CD4-positive, alpha-beta T cell treated with Interleukin-15 for 1 hour (primary cell): ENCODE data around the gene SLC15A4.
"Not testable (repeated sequence)": the region's sequence is repeated elsewhere in the genome, so short reads cannot be mapped to it uniquely, and the experiment has no call there.

ENCODE experiments used
- DNase-seq: peaks from one replicate; pipeline ENCODE4 v3.0.0-alpha.2; 2020

SLC15A4 gene

GRCh38 chr12:128843538-128843937 lies 19.8 kb upstream of the SLC15A4 start:
- no peak for DNase-seq

DNA sequence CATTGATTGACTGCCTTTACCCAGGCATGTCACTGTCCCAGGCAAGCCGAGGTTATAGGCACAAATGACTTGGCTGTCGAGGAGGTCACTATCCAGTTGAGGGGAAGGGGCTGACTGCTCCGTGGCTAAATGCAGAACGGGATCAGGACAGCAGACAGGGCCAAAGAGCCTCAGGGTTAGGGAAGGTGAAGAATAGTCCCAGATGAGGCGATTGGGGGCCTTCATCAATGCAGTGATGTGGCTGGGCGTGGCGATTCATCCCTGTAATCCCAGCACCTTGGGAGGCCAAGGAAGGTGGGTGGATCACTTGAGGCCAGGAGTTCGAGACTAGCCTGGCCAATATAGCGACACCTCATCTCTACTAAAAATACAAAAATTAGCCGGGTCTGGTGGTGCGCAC lies 18.8 kb upstream of the SLC15A4 start:
- DNase-seq: no peak

DNA sequence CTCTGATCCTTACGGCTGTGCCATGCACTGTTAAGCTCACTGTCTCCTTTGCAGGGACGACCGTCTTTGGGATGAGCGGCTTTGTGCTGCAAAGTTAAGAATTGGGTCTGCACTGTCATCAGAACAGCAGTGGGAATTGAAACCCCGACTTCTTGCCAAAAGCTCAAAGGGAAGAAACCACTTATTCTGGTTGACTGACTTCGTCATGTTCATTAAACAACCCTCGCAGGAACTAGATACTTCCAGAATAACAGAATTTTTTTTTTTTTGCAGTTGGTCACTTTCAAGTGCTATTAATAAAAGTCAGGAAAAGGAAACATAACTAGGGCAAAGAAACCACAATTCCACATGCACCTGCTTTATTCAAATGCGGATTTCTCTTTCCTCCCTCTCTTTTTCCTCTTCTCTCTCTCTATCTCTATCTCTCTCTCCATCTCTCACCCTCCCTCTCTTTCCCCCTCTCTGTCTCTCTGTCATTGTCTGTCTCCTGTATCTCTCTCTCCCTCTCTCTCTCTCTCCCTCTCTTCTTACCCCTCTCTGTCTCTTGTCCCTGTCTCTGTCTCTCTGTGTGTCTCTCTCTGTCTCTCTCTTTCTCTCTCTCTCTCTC lies 17.2 kb upstream of the SLC15A4 start:
- DNase-seq: no peak

GRCh38 chr12:128839885-128840284 lies 16.1 kb upstream of the SLC15A4 start:
- not testable (repeated sequence) for DNase-seq

- DNase-seq: no peak
These were observed 9.7 kb upstream of the SLC15A4 start for GRCh38 chr12:128833418-128833817.

GRCh38 chr12:128830505-128830893 lies 6.7 kb upstream of the SLC15A4 start:
- DNase-seq: no peak

- DNase-seq: peak; percentile 78
These were observed 6.2 kb upstream of the SLC15A4 start for GRCh38 chr12:128829861-128830504.

GRCh38 chr12:128827724-128828123 lies 4.0 kb upstream of the SLC15A4 start:
- no peak for DNase-seq

DNA sequence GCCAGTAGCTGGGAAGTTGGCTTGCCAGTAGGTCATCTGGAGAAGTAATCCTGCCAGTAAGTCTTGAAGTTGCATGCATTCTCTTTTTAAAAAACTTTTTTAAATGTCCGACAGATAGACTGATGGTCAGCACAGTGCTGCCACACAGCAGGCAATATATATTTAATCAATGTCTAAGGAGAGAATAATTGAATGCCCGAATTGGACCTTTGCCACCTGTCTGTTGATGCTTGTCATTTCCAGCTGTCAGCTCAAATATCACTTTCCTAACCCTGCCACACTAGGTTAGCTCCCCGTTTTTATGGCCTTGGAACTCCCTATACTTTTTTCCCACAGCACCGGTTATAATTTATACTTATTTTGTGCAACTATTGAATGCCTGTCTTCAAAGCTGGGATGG lies 2.1 kb upstream of the SLC15A4 start:
- no peak for DNase-seq

DNA sequence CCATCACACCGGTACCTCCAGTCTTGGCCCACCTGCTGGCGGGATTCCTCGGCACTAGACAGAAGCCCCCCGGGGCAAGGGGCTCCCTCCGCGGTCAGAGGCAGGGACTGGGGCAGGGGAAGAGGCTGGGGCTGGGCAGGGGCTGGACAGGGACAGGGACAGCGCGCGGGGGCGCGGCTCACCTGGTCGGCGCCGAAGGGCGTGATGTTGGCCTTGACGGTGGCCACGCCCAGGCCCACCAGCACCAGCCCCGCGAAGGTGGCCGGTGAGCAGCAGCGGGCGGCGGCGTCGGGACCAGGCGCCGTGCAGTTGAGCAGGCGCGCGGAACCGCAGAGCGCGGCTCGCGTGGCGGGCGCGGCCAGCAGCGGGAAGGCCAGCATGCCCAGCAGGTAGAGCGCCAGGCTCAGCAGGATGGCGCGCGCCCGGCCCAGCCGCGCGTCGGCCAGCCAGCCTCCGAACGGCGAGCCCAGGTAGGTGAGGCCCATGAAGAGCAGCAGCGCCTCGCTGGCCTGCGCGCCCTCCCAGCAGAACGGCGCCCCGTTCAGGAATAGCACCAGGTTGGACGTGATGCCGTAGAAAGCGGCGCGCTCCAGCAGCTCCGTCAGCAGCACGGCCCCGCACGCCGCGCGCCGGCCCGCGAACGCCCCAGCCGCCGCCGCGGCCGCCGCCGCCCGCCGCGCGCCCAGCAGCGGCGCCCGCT lies 392 bp downstream of the SLC15A4 start:
- no peak for DNase-seq

GRCh38 chr12:128820723-128821432 lies 2.9 kb downstream of the SLC15A4 start:
- DNase-seq: peak; percentile 72

DNA sequence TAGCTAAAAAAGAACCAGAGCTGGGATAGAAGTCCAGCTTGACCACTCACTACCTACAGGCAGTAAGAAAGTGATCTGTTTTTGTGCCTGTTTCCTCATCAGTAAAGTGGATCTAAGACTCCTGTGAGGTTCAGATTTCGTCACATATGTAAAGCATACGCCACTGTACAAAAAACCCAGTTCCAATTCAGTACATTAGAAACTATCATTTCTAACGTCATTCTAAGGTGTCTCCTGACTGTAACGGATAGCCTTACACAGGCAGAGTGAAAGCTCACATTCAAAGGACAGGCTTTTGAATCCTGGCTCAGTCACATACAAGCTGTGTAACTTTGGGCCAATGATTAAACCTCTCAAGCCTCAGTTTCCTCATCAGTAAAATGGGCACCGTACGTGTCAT lies 3.5 kb downstream of the SLC15A4 start:
- DNase-seq: no peak

- no peak for DNase-seq
These were observed 4.2 kb downstream of the SLC15A4 start for GRCh38 chr12:128819293-128820144.

DNA sequence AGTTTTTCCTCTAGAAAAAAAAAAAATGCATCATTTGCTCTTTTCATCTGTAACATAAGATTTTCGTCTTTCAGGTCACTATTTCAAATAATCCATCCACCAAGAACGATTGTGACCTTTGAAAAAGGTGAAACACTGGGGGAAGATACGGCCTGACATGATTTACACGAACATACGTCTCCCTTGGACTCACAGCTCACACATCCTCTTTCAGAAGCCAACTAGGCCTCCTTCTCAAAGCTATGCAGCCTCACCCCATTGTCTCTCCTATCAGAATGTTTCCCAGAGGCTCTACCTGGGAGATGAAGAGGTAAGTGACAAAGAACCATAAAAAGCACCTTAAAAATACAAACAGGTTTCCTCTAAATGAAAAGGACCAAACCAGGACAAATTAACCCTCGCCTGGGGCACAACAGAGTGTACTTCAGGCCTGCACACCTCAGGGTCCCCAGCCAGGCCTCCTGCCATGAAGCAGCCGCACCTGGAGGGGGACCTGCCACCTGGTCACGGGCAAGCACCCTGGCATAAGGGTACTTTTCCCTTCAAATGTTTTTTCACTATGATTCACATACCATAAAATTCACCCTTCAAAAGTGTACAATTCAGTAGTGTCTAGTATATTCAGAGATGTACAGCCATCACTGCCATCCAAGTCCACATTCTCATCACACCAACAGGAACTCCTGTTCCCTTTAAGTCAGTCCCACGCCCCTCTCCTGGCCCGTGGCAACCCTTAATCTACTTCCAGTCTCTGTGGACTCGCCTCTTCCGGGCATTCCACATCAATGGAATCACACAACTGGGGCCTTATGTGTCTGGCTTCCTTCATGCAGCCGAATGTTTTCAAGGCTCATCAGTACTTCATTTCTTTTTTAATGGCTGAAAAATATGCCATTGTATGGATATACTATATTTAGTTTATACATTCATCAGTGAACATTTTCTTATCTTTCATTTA lies 5.4 kb downstream of the SLC15A4 start:
- no peak for DNase-seq

DNA sequence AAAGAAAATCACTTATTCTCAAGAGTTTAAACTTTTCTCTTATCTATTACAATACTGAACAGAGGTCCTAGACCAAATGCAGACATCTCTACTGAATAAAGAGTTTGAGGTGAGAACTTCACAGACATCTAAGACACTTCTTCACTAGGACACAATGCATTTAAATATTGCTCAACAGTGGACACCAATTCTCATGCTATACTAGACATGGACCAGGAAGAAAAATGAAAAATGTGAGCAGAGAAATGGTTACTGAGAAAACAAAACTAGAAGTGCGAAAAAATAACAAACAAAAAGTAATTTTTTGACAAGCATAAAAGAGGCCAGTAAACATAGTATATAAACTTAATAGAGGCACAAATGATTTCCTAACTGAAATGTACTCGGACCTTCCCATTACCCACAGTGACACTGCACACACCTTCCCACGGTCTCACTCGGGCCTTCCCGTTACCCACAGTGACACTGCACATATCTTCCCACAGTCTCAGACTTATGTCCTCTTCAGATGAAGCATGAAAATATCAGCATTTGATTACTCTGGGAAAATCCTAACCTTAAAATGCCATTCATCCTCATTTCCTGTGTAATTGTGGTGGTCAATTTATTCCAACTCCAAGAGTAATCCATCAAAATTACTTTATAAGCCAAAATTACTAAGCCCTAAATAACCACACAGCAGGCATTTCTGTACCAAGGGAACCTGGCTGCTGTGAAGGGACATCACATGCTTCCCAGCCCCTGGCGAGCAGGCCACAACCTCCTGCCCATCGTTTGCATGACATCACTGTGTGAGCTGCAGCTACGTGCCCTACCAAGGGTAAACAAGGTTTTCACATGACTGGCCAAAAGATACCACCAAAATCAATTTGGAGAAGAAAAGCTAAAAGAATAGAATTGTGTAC lies 6.4 kb downstream of the SLC15A4 start:
- peak; percentile 56 for DNase-seq

GRCh38 chr12:128816643-128816920 lies 7.2 kb downstream of the SLC15A4 start:
- DNase-seq: no peak

- DNase-seq: no peak
These were observed 7.7 kb downstream of the SLC15A4 start for GRCh38 chr12:128815779-128816642.

DNA sequence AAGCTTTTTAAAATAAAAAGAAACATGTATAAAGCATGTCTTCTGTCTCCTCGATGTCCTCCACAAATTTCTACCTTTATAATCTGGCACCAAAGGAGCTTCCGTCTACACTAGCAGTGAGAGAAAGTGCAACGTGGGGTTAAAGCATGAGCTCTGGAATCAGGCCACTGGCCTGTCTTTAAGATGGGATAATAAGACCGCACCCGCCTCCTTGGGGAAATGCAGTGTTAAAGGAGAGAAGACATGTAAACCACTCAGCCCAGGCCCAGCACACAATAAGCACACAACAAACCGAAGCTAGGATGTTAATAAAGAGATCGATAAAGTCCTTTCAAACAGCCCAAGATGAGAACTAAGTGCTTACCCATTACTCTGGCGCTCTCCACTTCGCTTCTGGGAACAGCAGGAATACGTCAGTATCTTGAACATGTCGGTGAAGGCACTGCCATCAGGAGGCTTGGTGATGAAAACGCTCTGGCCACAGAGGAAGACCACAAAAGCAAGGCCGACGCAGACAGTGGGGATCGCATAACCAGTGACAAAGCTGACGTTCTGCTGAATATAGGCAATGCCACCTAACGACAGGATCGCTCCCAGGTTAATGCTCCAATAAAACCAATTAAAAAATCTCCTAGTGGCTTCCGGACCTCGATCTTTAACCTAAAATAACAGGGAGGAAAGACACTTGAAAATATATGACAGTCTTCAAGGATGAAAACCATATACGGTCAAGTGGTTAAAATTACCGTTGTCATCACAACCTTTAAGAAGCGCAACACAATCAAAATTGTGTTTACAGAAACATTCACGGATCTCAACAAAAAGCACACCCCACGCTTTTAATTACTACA lies 9.1 kb downstream of the SLC15A4 start:
- DNase-seq: no peak

GRCh38 chr12:128813883-128814282 lies 9.9 kb downstream of the SLC15A4 start:
- DNase-seq: no peak
